GM19099 (cell line): ENCODE data around the gene EIF5.

Experiments
- POLR2A ChIP-seq: IDR thresholded peaks from 3 replicates; pipeline ENCODE4 v1.6.1; 2011; ENCODE audit warnings: low read depth; ENCODE audit not compliant: insufficient read length; ENCODE audit errors: extremely low read depth

EIF5 gene

GRCh38 chr14:103317976-103318580, 16.0 kb upstream of the EIF5 start:
- no peak for TF ChIP-seq POLR2A

GRCh38 chr14:103318750-103319419, 15.2 kb upstream of the EIF5 start:
- no peak for TF ChIP-seq POLR2A

- no peak for TF ChIP-seq POLR2A
Observed at GRCh38 chr14:103319422-103319821, 14.6 kb upstream of the EIF5 start.

GRCh38 chr14:103326078-103326477, 8.0 kb upstream of the EIF5 start:
- TF ChIP-seq POLR2A, result no peak

- TF ChIP-seq POLR2A, result no peak
Observed at GRCh38 chr14:103328941-103329340, 5.1 kb upstream of the EIF5 start.

GRCh38 chr14:103329401-103330347, 4.4 kb upstream of the EIF5 start:
- TF ChIP-seq POLR2A, result no peak

- TF ChIP-seq POLR2A, result no peak
Observed at GRCh38 chr14:103330536-103330935, 3.5 kb upstream of the EIF5 start.

- TF ChIP-seq POLR2A, result no peak
Observed at GRCh38 chr14:103332143-103332919, 1.7 kb upstream of the EIF5 start.

- no peak for TF ChIP-seq POLR2A
Observed at GRCh38 chr14:103334644-103335622, 896 bp downstream of the EIF5 start.

- TF ChIP-seq POLR2A, result no peak
Observed at GRCh38 chr14:103336191-103336590, 2.2 kb downstream of the EIF5 start.

GRCh38 chr14:103337794-103338193, 3.8 kb downstream of the EIF5 start:
- TF ChIP-seq POLR2A, result no peak

- no peak for TF ChIP-seq POLR2A
Observed at GRCh38 chr14:103339561-103339960, 5.5 kb downstream of the EIF5 start.

- TF ChIP-seq POLR2A, result no peak
Observed at GRCh38 chr14:103340480-103341212, 6.6 kb downstream of the EIF5 start.
